ENCODE results near the gene LARP6. TPM values are rescaled to one million over a fixed set of nuclear protein-coding genes. Genes with fewer than 3 reads are reported as not detected.

The LARP6 gene
- total RNA-seq, 1 experiment from 2014 or later, result 35.9 TPM

GRCh38 chr15:70829371-70830166 lies 24.4 kb downstream of the LARP6 start:
- RAD21 ChIA-PET (ENCODE audit: low non-redundant PET in 1 of 2, low total read pairs in 2 of 2, uncharacterized antibody in 2 of 2, unreplicated experiment in 2 of 2), result no interaction called here
- no peak for ATAC-seq
- Histone ChIP-seq H3K9me2 (ENCODE audit: insufficient read depth) (no peaks in the 10 kb centered on the region; the same call in 1 of the 2 replicates), H3K27me3 (ENCODE audit: insufficient read depth, low read length) (no peaks in the 10 kb centered on the region), H3K36me3 (ENCODE audit: control insufficient read depth in 1 of 2, insufficient read depth in 2 of 2, low read length in 2 of 2) (0 out of 4 replicates have a peak, but pooled peaks cover 0 to 2% of the 10 kb centered on the region in 2 experiments), H4K20me1 (ENCODE audit: insufficient read depth) (no peaks in the 10 kb centered on the region), H3K9ac (ENCODE audit: low read length) (no peak overlapping the region), H3K4me1 (ENCODE audit: control insufficient read depth in 1 of 2, insufficient read depth in 2 of 2, low read length in 2 of 2) (peaks cover 25 to 37% of the 10 kb centered on the region in 2 experiments), H3K27ac (ENCODE audit: low read depth, low read length) (no peak overlapping the region), H3K9me3 (ENCODE audit: control insufficient read depth in 1 of 2, insufficient read depth in 1 of 2, low read depth in 1 of 2, low read length in 2 of 2) (no peaks in the 10 kb centered on the region), H2AFZ (ENCODE audit: low read depth, low read length, poor library complexity, severe bottlenecking) (no peak overlapping the region), H3K4me3 (replicated peaks in 1 of 2; ENCODE audit: low read depth in 1 of 2, low read length in 2 of 2) (no peak overlapping the region), H3K79me2 (ENCODE audit: insufficient read depth, low read length) (no peaks in the 10 kb centered on the region), H3K4me2 (ENCODE audit: low read length) (no peak overlapping the region)
- intact Hi-C loops (cut with micrococcal nuclease), result loop anchor here (10.0 kb wide), 1 partner anchor 975 kb away; no protein-coding TSS in a partner anchor
- no peak for TF ChIP-seq REST (IDR thresholded peaks at IDR 0.05; ENCODE audit: low read depth)
- TF ChIP-seq YY1 (IDR thresholded peaks at IDR 0.05; ENCODE audit: extremely low read depth, insufficient replicate concordance, low read depth, low read length), result no peak
- TF ChIP-seq SP1 (IDR thresholded peaks at IDR 0.05; ENCODE audit: low read depth), result no peak
- no peak for TF ChIP-seq POLR2A (IDR thresholded peaks at IDR 0.05; ENCODE audit: borderline replicate concordance, extremely low read depth, insufficient read depth, insufficient read length)
- TF ChIP-seq ZNF274 (IDR thresholded peaks at IDR 0.05; ENCODE audit: low read depth, low read length), result no peak
- TF ChIP-seq FOSL1 (IDR thresholded peaks at IDR 0.05; ENCODE audit: low read depth), result no peak
- TF ChIP-seq ZFX (IDR thresholded peaks at IDR 0.05), result no peak
- no peak for TF ChIP-seq RAD21 (IDR thresholded peaks at IDR 0.05; ENCODE audit: low read depth)
- no peak for TF ChIP-seq SRF (IDR thresholded peaks at IDR 0.05; ENCODE audit: low read depth)
- no peak for TF ChIP-seq JUND (IDR thresholded peaks at IDR 0.05)
- no peak for TF ChIP-seq MAX (IDR thresholded peaks at IDR 0.05)
- TF ChIP-seq ATF3 (IDR thresholded peaks at IDR 0.05), result no peak
- no peak for TF ChIP-seq ZBTB33 (IDR thresholded peaks at IDR 0.05; ENCODE audit: extremely low read depth, insufficient replicate concordance, low read length)
- TF ChIP-seq CTCF (IDR thresholded peaks at IDR 0.05 in 2 of 3, conservative IDR thresholded peaks at IDR 0.05 in 1 of 3; ENCODE audit: borderline replicate concordance in 1 of 3, insufficient read depth in 1 of 3, low read depth in 2 of 3, low read length in 2 of 3), result no peak
- TF ChIP-seq SIN3A (IDR thresholded peaks at IDR 0.05; ENCODE audit: low read depth), result no peak
- TF ChIP-seq EZH2phosphoT487 (IDR thresholded peaks at IDR 0.05; ENCODE audit: borderline replicate concordance), result no peak
- TF ChIP-seq CEBPB (IDR thresholded peaks at IDR 0.05; ENCODE audit: low read depth), result no peak
- no peak for TF ChIP-seq EGR1 (IDR thresholded peaks at IDR 0.05; ENCODE audit: low read depth)
- no peak for TF ChIP-seq POLR2AphosphoS5 (IDR thresholded peaks at IDR 0.05; ENCODE audit: low read depth, low read length)
- TF ChIP-seq ELF1 (IDR thresholded peaks at IDR 0.05; ENCODE audit: borderline replicate concordance, low read depth), result no peak
- CTCF ChIA-PET, result no interaction called here
- DNase-seq (ENCODE audit: low read depth, low spot score), result no peak
- no TSS peak for BruUV-seq (replicated peaks)
- POLR2A ChIA-PET, result no interaction called here

Data from HCT116 (cell line).